ENCODE data around the gene RPS26.
"Not testable (repeated sequence)": the region's sequence is repeated elsewhere in the genome, so short reads cannot be mapped to it uniquely, and the experiment has no call there.

Gene RPS26

DNA sequence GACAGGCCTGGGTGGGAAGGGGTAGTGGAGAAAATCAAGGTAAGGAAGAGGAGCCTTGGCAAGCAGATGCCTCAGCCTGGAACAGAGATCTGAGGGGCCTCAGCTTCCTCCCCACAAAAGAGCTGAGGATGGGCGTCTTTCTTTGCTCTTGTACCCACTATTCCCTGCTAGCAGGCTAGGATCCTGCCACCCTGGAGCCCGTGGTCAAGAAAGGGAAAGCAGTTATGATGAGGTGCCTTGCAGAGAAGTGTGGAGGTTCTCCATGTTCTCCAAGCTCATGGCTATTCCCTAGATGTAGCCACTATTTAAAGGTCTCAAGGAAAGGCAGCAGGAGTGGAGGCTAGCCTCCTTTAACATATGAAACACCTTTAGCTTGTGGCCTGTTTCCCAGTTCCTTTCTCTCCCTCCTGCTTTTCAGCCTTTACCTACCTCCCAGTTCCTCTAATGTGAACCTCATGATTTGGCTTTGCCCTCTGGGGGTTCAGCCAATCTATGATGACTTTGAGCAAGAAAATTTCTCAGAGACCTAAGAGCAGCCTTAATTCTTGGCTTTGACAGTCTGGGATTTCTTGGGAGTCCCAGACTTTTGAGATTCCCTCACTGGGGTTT is 19.7 kb upstream of the RPS26 start:
- DNase-seq: no peak

DNA sequence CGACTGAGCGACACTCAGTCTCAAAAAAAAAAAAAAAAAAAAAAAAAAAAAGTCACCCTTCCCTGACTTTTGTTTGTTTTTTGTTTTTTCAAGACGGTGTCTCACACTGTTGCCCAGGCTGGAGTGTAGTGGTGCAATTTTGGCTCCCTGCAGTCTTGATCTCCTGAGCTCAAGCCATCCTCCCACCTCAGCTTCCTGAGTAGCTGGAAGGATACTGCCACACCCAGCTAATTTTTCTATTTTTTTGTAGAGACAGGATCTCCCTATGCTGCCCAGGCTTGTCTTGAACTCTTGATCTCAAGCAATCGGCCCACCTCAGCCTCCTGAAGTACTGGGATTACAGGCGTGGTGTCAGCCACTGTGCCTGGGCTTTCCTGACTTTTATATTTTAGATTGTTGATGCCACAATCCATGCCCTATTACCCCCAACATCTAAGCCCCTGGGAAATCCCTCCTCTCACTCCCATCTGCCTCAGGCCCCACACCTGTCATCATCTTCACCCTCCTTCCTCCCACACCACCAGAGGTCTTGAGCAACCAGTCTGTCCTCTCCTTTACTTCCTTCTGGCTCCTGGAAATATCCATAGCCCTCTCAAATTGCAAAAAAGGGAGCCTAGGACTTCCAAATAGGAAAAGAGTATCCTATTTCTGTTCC is 13.1 kb upstream of the RPS26 start:
- DNase-seq: no peak

DNA sequence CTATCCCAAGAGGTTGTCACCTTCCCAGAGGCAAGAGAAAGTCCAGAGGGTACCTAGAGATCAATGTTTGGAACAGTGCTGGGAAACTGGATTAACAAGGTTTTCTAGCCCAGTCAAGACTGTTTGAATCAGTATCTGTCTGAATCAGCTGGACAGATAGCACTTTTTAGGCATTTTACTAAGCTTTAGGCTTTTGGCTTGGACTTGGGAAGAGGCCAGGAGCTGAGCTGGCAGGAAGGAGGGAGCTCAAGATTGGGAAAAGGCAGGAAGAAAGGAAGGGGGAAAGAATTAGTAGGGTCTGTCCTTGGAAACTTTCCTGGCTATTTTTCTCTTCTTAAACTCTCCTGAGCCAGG is 12.6 kb upstream of the RPS26 start:
- DNase-seq: no peak

DNA sequence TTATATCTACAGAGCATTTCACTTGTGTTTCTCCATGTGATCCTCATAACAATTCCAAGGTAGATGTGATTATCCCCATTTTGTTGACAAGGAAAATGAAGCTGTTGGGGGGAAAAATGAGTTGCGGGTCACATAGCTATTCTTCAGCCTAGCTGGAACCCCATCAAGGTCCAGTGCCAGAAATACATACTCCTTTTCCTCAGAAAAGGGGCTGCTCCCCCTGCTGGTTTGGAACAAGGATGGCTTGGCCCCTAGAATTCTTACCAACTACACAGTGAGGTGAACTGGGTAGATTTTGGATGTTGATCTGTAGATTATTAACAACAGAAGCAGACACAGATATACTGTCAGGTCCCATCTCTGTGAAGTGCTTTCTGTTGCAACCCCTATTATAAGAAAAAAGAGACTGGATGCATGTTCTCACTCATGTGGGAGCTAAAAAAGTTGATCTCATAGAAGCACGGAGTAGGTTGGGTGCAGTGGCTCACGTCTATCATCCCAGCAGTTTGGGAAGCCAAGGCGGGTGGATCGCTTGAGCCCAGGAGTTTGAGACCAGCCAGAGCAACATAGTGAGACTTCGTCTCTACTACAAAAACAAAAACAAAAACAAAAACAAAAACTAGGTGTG is 11.9 kb upstream of the RPS26 start:
- DNase-seq: no peak

DNA sequence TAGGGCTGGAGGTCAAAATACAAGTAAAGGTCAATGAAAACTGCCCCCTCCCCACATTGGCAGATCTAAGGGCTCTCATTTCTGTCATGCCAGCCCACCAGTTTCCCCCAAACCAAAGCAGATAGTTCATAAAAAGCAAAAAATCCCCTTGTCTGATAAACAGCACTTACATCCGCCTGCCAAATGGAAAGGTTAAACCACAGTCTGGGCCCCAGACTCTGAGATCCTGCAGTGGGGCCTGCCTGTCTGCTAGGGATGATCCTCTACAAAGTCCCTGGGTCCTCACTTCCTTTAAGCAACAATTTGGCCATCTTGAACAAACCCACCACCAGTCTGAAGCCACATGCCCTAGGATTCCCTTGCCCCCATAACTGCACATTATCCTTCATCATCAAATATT is 9.7 kb upstream of the RPS26 start:
- no peak for DNase-seq

DNA sequence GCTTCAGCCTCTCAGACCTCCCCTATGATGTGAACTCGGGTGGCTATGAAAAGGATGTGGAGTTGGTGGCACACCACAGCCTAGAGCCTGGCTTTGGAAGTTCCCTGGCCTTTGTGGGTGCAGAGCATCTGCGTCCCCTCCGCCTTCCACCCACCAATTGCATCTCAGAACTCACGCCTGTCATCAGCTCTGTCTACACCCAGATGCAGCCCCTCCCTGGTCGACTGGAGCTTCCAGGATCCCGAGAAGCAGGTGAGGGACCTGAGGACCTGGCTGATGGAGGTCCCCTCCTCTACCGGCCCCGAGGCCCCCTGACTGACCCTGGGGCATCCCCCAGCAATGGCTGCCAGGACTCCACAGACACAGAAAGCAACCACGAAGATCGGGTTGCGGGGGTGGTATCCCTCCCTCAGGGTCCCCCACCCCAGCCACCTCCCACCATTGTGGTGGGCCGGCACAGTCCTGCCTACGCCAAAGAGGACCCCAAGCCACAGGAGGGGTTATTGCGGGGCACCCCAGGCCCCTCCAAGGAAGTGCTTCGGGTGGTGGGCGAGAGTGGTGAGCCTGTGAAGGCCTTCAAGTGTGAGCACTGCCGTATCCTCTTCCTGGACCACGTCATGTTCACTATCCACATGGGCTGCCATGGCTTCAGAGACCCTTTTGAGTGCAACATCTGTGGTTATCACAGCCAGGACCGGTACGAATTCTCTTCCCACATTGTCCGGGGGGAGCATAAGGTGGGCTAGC is 7.0 kb upstream of the RPS26 start:
- no peak for DNase-seq

DNA sequence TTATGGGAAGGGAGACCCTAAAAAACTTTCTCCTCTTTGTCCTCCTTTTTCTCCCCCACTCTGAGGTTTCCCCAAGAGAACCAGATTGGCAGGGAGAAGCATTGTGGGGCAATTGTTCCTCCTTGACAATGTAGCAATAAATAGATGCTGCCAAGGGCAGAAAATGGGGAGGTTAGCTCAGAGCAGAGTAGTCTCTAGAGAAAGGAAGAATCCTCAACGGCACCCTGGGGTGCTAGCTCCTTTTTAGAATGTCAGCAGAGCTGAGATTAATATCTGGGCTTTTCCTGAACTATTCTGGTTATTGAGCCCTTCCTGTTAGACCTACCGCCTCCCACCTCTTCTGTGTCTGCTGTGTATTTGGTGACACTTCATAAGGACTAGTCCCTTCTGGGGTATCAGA is 4.6 kb upstream of the RPS26 start:
- DNase-seq: no peak

DNA sequence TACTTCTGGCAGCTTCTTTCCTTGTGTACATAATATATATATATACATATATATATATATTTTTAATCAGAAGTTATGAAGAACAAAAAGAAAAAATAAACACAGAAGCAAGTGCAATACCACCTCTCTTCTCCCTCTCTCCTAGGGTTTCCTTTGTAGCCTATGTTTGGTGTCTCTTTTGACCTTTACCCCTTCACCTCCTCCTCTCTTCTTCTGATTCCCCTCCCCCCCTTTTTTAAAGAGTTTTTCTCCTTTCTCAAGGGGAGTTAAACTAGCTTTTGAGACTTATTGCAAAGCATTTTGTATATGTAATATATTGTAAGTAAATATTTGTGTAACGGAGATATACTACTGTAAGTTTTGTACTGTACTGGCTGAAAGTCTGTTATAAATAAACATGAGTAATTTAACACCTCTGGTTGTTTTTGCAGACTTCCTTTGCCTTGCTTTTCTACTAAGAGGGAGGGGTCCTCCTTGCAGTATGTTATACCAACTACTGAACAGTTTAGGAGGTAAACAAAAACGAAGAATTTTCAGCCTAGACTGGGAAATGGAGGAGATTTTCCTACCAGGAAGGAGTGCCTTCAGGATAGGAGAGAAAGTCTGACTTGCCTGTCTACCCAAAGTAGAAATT is 3.6 kb upstream of the RPS26 start:
- DNase-seq: no peak

DNA sequence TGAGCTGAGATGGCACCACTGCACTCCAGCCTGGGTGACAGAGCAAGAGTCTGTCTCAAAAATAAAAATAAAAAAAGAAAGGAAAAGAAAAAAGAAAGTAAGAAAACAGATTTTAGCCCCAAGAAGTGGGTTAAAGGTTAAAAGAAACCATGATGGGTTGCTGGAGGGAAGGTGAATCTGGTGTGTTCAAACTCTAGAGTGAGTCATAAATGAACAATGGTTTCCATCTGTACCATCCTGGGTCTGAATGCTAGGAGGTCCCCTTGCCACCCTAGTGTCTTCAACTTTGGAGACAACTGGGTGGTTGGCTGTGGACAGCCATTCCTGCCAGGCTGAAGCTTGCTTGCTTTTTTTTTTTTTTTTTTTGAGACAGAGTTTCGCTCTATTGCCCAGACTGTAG is 1.6 kb upstream of the RPS26 start:
- no peak for DNase-seq

DNA sequence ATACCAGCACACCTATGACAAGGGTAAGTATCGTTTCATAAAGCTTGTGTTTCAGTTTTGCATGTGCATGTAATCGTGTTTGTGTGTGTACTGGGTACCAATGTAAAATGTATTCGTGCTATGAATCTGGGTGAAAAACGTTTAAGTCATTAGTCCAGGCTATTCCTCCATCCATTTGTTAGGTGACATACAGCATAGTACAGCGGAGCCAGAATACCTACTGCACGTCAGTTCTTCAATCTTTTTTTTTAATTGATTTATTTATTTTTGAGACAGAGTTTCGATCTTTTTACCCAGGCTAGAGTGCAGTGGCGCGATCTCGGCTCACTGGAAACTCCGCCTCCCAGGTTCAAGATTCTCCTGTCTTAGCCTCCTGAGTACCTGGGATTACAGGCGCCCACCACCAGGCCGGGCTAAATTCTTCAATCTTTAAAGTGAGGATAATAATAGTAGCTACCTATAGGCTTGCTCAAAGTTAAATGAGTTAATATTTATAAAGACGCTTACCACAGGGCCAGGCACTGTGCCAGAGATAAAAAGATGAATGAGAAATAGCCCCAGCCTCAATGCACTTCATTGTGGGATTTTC is 661 bp upstream of the RPS26 start:
- DNase-seq: no peak

DNA sequence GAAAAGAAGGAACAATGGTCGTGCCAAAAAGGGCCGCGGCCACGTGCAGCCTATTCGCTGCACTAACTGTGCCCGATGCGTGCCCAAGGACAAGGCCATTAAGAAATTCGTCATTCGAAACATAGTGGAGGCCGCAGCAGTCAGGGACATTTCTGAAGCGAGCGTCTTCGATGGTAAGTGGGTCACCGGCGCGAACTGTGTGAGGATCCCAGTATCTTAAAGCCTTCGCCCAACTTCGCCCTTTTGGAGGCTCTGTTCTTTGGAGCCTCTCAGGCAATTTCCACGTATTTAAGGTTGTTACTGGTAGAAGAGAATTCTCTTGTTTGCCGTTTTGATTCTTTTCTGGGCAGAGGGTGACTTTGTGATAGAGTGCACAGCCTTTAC is 704 bp downstream of the RPS26 start:
- DNase-seq: not testable (repeated sequence)

DNA sequence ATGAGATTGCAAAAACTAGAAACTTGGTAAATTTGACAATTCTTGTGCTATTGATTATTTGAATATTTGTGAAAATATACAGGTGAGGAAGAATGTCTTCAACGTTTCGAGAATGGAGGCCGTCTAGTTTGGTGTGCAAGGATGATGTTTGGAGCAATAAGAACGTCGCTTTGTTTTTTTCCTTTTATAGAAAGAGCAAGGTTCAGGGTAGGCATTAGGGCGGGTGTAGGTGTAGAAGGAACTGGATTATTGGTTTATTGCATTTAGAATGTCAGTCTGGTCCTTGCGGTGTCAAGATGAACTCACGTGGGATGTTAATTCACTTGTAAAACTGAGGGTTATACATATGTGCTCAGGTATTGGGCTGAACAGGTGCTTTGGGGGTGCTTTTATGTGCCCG is 1.1 kb downstream of the RPS26 start:
- DNase-seq: no peak

DNA sequence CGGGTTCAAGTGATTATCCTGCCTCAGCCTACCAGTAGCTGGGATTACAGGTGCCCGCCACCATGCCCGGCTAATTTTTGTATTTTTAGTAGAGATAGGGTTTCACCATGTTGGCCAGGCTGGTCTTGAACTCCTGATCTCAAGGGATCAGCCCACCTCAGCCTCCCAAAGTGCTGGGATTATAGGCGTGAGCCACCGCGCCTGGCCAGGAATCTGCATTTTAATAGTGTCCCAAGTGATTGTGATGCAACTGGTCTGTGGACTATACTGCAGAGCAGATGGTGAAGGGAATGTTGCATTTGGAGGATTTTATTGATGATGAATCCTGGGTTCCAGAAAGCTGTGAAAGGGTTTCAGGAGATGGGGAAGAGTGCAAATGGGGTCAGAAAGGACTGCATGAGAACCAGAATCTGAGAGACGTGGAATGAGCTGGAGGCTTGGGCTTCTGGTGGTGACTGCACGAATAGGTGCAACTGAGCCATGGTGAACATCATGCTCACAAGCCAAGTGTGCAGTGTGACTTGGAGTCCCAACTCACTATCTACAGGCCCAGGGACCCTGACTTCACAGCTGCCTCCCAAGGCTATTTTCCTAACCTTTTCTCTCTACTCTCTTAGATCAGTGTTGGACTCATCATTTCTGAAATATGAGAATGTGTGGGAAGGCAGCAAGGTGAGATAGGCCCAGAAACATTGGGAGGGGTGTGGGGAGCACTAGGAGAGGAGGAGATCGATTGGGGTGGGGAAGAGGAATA is 4.5 kb downstream of the RPS26 start:
- no peak for DNase-seq

DNA sequence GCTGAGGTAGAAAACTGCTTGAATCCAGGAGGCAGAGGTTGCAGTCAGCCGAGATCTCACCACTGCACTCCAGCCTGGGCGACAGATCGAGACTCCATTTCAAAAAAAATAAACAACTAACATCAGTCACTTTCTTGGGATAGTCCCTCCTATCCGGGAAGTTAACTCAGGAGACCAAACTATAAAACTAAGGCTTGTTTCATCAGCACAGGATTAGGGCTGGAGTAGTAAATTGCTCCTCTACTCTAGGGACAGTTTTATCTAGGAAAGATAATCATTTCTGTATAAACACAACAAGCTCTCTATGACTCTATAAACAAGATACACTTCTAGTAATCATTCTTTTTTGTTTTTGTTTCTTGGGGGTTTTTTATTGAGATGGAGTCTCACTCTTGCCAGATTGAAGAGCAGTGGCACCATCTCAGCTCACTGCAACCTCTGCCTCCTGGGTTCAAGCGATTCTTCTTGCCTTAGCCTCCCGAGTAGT is 11.7 kb downstream of the RPS26 start:
- no peak for DNase-seq

DNA sequence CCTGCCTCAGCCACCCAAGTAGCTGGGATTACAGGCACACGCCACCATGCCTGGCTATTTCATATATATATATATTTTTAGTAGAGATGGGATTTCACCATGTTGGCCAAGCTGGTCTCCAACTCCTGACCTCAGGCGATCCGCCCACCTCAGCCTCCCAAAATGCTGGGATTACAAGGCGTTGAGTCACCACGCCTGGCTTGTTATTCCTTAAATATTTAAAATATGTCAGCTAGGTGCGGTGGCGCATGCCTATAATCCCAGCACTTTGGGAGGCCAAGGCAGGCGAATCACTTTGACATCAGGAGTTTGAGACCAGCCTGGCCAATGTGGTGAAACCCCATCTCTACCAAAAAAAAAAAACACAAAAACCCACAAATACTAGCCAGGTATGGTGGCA is 18.2 kb downstream of the RPS26 start:
- not testable (repeated sequence) for DNase-seq

DNA sequence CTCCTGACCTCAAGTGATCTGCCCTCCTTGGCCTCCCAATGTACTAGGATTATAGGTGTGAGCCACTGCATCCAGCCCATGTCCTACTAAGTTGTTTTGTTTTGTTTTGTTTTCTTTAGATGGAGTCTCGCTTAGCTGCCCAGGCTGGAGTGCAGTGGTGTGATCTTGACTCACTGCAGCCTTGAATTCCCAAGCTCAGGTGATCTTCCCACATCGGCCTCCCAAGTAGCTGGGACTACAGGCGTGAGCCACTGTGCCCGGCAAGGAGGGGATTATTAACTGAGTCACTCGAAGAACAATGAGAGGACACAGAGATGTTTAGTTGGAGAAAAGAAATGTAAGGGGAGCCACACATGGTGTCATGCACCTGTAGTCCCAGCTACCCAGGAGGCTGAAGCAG is 20.3 kb downstream of the RPS26 start:
- no peak for DNase-seq

DNA sequence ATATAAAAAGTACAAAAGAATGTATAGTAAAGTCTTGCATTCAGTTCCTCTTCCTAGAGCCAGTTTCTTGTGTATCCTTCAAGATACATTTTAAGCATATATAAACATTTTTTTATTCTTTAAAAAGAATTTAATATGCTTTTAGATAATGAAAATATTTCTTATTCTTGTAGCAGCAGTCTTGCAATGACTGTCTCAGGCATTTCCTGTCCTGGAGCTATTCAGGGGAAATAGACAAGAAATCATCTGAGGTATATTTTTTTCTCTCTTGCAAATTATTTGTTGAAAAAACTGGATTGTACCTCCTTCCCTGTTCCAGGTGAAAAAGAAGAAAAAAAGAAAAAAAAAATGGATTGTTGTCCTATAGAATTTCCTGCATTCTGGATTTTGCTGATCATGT is 21.3 kb downstream of the RPS26 start:
- no peak for DNase-seq

DNA sequence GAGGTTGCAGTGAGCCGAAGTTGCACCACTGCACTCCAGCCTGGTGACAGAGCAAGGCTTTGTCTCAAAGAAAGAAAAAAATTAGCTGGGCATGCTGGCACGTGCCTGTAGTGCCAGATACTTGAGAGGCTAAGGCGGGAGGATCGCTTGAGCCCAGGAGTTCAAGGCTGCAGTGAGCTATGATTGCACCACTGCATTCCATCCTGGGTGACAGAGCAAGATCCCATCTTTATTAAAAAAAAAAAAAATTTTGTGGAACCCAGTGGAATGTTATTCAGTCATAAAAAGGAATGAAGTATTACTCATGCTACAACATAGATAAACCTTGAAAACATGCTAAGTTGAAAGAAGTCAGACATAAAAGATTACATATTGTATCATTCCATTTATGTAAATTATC is 29.9 kb downstream of the RPS26 start:
- no peak for DNase-seq

DNA sequence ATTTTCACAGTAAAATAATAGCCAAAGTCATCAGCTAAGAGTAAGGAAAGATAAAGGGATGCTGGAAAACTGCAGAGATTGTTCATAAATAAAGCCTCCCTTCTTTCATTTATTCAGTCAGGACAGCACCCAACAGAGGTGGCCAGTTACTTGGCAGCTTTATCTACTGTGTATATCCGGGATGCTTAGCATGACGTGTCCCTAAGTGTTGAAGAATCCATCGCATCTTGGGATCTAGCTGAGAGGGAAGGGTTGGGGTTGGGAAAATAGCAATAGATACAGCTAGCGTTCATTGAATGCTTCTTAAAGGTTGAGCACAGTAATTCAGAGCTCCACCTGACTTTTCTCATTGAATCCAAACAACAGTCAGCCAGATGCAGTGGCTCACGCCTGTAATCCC is 32.7 kb downstream of the RPS26 start:
- DNase-seq: no peak

DNA sequence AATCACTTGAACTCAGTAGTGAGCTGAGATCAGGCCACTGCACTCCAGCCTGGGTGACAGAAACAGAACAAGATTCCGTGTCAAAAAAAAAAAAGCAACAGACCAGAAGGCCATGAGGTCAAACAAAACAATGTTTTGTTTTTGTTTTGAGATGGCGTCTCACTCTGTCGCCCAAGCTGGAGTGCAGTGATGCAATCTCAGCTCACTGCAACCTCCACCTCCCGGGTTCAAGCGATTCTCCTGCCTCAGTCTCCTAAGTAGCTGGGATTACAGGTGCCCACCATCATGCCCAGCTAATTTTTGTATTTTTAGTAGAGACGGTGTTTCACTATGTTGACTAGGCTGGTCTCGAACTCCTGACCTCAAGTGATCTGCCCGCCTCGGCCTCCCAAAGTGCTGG is 36.2 kb downstream of the RPS26 start:
- not testable (repeated sequence) for DNase-seq

DNA sequence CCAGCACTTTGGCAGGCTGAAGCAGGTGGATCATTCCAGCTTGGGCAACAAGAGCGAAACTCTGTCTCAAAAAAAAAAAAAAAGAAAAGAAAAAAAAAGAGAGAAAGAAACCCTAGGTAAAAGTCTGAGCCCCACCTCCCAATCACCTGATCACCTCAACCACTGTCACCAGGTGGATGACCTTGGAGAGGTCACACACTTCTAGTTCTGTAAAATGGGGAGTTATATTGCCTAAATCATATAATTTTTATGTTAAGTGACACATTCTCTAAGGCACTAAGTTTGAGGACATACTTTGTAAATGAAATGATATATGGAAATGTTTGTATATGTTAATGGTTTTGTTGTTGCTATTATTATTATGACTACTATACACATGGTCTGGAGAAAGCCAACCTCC is 36.7 kb downstream of the RPS26 start:
- DNase-seq: no peak
